WI38 (cell line): ENCODE results near the gene KCNQ4.
A peak's percentile ranks its signal among the peaks of the same experiment; 100 is the strongest.

Experiments used
- H3K4me3 ChIP-seq: 2 replicates; pipeline ENCODE4 v1.5.1; 2011; ENCODE audit warnings: low read depth, mild to moderate bottlenecking, control low read depth, low read length
- TF ChIP-seq, protein P1 (sequence below): IDR thresholded peaks from 2 replicates; pipeline ENCODE4 v1.5.1; 2012; ENCODE audit warnings: low read depth, mild to moderate bottlenecking, control low read depth, low read length

KCNQ4 gene

DNA sequence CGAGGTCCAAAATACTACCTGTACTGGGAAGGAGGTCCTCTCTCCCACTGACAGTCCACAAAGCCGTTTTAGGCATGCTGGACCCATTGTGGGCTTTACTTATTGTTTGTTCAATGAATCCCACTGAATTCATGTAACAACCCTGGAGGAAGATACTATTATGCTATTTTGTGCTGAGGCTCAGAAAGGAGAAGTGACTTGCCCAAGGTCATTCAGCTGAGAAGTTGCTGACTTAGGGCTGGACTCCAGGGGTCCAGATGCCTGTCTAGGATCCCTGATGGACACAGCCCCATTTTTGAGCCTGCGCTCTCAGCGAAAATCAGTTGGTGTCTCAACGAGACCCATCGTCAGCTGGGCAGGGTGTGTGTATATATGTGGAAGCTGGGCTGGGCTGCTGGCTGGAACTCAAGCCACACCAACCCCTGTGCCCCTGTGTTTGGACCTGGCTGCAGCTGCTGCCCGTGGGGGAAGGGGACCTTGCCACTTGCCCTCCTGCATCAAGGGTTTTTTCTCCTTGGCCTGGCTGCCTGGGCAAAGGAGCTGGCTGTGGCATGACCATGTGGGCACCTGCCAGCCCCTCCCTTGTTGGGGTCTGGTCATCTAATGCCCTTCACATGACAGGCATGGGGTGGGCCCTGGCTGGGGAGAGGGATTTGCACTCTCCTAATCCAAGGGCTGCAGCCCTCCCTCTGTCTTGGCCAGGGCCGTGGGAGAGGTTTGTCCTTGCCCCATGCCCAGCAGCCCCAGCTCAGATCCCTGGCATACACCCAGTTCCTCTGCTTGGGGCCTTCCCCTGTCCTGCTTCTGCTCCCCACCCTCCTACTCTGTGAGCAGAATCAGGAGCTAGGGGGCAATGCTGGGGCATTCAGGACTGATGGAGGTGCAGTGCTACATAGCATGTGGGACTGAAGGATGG lies 15.0 kb downstream of the KCNQ4 start:
- TF ChIP-seq, protein P1, sequence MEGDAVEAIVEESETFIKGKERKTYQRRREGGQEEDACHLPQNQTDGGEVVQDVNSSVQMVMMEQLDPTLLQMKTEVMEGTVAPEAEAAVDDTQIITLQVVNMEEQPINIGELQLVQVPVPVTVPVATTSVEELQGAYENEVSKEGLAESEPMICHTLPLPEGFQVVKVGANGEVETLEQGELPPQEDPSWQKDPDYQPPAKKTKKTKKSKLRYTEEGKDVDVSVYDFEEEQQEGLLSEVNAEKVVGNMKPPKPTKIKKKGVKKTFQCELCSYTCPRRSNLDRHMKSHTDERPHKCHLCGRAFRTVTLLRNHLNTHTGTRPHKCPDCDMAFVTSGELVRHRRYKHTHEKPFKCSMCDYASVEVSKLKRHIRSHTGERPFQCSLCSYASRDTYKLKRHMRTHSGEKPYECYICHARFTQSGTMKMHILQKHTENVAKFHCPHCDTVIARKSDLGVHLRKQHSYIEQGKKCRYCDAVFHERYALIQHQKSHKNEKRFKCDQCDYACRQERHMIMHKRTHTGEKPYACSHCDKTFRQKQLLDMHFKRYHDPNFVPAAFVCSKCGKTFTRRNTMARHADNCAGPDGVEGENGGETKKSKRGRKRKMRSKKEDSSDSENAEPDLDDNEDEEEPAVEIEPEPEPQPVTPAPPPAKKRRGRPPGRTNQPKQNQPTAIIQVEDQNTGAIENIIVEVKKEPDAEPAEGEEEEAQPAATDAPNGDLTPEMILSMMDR: no peak
- H3K4me3 ChIP-seq: no peak overlapping the region

GRCh38 chr1:40799351-40799867 lies 15.8 kb downstream of the KCNQ4 start:
- TF ChIP-seq, protein P1: no peak
- H3K4me3 ChIP-seq: no peak overlapping the region

DNA sequence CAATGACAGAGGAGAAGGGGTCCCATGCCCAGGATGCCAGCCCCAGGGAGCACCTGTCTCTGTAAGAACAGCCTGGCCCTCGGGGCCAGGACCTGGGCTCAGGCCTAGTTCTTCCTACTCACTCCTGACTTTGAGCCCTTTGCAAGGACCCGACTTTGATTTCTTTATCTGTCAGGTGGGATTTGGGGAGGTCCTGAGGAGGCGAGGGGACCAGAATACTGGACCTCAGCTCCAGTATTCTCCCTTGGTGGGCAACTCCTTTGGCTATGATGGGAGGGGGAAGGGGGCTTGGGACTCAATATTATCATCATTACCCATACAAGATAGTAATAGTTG lies 18.1 kb downstream of the KCNQ4 start:
- TF ChIP-seq, protein P1: no peak
- peak overlapping the region; percentile 52 for H3K4me3 ChIP-seq

DNA sequence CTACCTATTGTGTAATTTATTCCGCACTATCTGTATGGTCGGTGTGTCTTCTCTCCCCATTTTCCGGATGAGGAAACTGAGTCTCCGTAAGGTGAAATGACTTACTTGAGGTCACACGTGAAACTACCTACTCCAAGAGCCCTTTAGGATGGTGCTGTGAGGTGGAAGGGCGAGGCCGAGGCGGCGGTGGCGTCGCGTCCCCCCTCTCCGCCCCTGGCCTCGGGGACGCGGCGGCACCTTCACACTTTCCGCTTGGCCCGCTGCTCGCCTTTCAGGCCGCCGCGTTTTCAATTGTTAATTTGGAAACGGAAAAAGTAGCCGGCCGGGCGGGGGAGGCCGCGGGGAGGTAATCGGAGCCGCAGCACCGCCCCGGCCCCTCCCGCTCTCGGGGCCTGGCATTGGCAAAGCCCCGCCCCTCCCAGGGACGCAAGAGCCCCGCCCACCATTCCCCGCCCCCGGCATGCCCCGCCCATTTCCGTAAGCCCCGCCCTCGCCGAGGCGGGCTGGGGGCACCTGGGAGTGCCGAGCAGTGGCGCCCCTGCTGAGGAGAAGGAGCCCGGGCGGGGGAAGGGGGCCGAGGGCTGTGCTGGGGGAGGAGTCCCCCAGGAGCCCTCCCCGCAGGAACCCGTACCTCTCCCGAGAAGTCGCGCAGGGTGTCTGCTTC lies 18.6 kb downstream of the KCNQ4 start:
- H3K4me3 ChIP-seq: peak overlapping the region; percentile 52
- TF ChIP-seq, protein P1: no peak

DNA sequence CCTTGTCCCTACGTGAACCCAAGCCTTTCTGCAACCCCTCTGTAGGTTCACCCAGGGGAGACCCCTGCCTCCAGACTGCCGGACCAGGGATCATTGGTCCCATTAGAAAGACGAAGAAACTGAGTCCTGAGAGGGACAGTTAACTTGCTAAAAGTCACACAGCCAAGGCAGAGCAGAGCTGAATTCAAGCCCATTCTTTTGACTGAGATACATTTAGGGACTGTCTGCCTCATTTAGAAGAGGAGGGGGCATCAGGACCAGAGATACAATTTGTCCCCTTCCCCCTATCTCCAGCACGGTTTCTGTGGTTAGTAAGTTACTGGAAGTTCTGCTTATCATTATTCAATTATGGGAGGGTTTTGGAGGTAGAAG lies 19.1 kb downstream of the KCNQ4 start:
- H3K4me3 ChIP-seq: no peak overlapping the region
- TF ChIP-seq, protein P1: no peak

- no peak overlapping the region for H3K4me3 ChIP-seq
- TF ChIP-seq, protein P1: no peak
Measured at GRCh38 chr1:40803447-40803846, 19.9 kb downstream of the KCNQ4 start.

GRCh38 chr1:40803902-40804301 lies 20.3 kb downstream of the KCNQ4 start:
- no peak overlapping the region for H3K4me3 ChIP-seq
- TF ChIP-seq, protein P1: no peak
